CD4-positive, alpha-beta T cell treated with Interleukin-4 for 1 hour (primary cell): ENCODE measurements around the gene TEF.
A peak's percentile ranks its signal among the peaks of the same experiment; 100 is the strongest.

Experiments used
- DNase-seq, 2 donors: peaks; one replicate each; pipeline ENCODE4 v3.0.0-alpha.2; 2020 to 2022

Gene TEF

DNA sequence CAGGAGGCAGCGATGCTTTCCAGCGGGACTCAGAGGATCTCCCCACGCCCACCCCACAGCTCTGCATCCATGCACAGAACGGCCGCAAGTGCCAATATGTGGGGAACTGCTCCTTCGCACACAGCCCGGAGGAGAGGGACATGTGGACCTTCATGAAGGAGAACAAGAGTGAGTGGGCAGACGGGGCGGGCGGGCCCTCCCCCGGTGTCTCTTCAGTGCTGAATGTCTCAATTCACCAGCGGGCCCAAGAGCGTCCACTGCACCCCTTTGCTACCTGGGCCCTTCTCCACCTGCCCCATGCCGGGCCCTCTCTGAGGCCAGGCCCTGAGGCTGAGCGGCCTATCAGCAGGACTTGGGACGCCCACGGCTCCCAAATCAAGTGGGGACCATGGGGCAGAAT is 25.8 kb upstream of the TEF start:
- no peak for DNase-seq

DNA sequence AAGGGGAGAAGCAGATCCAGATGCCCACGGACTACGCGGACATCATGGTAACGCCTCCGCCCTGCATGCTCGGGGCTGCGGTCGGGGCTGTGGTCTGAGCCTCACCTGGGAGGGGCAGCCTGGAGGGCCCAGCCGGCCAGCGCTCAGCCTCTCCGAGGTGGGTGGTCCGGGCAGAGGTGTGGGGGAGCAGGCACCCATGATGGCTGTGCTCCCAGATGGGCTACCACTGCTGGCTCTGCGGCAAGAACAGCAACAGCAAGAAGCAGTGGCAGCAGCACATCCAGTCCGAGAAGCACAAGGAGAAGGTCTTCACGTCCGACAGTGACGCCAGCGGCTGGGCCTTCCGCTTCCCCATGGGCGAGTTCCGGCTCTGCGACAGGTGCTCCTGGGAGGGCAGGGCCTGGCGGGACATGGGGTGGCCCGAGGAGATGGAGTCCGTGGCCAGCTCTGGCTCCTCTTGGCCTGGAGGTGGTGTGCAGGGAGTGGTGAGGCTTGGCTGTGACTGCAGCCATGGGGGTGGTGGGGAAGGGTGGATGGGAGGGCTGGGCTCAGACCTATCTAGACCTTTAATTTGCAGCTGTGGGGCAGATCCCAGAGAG is 25.2 kb upstream of the TEF start:
- no peak for DNase-seq

DNA sequence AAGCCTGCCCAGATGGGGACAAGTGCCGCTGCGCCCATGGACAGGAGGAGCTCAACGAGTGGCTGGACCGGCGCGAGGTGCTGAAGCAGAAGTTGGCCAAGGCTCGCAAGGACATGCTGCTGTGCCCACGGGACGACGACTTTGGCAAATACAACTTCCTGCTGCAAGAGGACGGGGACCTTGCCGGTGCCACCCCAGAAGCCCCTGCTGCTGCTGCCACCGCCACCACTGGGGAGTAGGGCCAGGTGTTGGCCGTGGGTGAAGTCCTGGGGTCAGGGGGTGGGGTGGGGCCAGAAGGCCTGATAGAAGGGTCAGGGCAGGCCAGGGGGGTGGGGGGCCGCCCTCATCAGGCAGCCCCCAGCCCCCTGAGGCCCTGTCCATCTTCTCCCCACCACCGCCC is 24.6 kb upstream of the TEF start:
- no peak for DNase-seq

DNA sequence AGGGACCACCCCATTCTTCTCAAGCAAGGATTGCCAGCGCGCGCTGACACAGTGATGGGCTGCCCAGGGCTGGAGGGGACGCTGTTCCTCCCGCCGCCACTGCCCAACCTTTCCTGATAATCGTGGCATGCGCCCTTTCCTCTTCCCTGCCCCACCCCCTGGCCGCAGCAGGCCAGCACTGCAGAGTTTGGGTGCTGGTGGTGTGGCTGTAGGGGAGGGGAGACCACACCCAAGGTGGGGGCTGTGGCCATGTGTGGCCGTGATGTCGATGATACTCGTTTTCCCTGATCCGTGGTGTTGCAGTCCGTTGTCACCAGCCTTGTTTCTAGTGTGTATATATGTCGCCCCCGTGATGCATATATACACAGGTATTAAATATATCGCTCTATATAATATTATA is 22.8 kb upstream of the TEF start:
- no peak for DNase-seq

- DNase-seq, result no peak
Observed at GRCh38 chr22:41359376-41359775, 22.4 kb upstream of the TEF start.

- no peak for DNase-seq
Observed at GRCh38 chr22:41360126-41360525, 21.6 kb upstream of the TEF start.

- no peak for DNase-seq
Observed at GRCh38 chr22:41361716-41362310, 19.9 kb upstream of the TEF start.

DNA sequence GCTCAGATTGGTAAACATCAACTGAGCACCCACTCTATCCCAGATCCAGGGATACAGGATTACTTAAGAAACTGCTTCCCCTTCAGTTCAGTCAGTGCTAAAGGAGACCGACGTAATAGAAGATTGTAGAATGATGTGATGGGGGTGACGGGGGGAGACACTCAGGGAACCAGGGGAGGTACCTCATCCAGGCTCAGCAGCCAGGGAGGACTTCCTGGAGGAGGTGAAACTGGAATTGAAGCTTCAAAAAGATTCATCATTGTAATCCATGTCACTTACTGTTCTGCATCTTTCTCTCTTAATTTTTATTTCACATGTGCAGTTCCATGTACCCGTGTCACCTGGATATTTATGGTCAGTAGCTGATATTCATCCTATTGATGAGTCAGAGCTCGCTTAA is 19.1 kb upstream of the TEF start:
- DNase-seq, result no peak

- DNase-seq, result no peak
Observed at GRCh38 chr22:41364233-41364632, 17.5 kb upstream of the TEF start.

DNA sequence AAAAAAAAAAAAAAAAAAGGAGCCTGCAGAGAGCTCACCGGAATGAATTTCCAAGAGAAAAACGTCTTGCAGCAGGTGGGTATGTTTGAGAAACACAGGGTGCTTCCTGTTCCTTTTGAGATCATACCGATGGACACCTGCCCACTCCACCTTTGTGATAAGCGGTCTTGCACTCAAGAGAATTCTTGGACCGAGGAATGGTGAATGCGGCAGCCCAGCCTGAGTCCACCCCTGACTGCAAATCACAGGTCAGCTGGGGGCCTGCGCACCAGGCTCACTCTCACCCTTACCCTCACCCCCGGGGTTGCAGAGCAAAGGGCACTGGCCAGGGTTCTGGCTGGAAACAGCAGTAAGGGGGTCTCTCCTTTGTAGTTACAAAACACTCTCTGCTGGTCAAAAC is 16.8 kb upstream of the TEF start:
- no peak for DNase-seq

DNA sequence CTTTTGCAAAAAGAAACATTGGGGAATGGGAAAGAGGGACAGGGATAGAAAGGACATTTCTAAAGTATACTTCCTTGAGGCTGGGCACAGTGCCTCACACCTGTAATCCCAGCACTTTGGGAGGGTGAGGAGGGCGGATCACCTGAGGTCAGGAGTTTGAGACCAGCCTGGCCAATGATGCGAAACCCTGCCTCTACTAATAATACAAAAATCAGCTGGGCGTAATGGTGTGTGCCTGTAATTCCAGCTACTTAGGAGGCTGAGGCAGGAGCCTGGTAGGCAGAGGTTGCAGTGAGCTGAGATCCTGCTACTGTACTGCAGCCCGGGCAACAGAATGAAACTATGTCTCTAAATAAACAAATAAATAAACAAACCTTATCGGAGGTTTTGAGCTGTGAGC is 16.3 kb upstream of the TEF start:
- DNase-seq, result no peak

DNA sequence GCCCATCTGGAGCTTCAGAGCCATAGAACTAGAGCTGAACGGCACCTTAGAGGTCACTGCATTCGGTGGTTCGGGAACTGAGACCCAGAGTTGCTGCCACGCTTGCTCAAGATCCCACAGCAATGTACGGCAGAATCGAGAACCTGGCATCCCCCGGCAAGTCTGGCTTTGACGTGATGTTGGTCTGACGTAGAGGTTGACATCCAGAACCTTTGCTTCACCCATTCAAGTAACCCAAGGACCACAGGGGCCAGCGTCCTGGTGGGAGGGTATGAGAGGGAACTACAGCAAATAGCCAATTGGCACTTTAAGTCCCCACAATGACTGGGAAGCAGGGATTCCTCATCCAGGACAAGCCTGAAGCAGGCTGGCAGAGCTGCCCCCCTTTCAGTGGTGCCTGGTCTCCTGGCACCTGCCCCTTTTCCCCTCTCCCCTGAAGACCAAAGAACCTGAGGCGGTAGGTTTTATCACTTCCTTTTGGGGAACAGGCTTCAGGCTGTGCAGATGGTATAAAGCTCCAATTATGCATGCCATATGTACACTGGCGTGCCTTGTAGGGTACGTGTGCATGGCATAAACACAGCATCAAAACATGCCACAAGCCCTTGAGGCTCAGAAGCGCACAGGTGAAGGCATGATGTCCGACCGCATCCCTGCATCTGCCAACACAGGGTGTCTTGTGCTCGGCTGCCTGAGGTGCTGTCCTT is 15.3 kb upstream of the TEF start:
- DNase-seq, result no peak

GRCh38 chr22:41367039-41367679 is 14.6 kb upstream of the TEF start:
- peak in 1 of 2 donors; percentile 38 for DNase-seq

GRCh38 chr22:41367680-41368542 is 13.8 kb upstream of the TEF start:
- DNase-seq, result no peak

- no peak for DNase-seq
Observed at GRCh38 chr22:41368543-41369423, 13.0 kb upstream of the TEF start.

DNA sequence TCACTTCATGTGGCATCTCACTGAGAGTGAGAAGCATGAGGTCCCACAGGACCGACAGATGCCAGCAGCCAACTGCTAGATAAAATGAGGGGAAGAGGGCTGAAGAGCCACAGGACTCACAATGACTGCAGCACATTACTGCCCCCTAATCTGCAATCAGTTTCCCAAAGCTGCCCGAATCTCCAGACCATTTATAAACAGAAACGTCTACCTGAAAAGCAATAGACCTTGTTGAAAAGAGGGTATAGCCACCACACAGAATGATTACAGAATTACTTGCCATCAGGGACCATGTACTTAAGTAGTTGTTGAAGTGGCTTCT is 12.4 kb upstream of the TEF start:
- DNase-seq, result no peak

GRCh38 chr22:41369837-41370236 is 11.9 kb upstream of the TEF start:
- no peak for DNase-seq

DNA sequence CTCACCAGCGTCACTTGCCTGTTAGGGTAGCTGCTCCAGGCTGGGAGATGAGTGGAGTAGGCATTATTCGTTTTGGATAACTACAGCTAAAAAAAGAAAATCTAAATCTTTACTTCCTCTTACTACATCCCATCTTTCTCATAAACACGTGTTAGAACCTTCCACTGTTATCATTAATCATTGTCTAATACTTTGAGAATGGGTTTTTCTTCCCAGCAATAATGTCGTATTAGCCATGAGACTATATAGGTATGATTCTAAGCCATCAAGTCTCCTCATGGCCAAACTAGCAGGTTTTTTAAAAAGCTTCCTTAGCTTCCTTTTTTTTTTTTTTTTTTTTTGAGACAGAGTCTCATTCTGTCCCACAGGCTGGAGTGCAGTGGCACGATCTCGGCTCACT is 3.9 kb upstream of the TEF start:
- DNase-seq, result no peak

DNA sequence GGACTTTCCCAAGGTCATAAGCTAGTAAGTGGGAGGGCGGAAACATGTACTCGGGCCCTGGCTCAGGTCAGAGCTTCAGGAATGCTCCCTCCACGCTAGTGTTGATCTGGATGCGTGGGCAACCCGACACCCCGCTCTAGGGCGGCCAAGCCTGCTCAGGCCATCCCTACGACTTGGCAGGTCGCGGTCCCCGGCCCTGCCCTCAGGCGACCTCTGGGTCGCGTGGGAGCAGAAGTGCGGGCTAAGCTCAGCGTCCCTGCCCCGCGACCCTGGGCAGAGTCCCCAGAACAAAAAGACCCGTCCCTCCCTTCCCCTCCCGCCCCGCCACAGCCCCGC is 781 bp upstream of the TEF start:
- no peak for DNase-seq

DNA sequence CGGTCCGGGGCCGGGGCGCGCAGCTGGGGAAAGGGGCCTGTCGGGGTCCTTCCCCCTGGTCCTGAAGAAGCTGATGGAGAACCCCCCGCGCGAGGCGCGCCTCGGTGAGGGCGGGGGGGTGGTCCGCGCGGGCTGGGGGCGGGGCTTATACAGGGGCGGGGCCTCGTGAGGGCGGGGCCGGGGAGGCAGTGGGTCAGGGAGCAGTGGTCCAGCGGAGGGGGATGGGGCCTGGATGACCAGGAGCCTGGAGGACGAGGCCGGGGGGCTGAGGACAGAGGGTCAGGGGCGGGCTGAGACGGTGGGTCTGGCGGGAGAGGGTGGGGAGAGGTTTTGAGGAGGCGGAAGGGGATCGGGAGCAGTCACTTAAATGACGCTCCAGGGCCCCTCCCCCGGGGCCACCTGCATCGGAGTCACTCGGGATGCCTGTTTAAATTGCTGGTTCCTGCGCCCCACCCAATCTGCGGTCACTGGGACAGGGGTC is 396 bp downstream of the TEF start:
- peak; percentile 50 to 75 for DNase-seq

DNA sequence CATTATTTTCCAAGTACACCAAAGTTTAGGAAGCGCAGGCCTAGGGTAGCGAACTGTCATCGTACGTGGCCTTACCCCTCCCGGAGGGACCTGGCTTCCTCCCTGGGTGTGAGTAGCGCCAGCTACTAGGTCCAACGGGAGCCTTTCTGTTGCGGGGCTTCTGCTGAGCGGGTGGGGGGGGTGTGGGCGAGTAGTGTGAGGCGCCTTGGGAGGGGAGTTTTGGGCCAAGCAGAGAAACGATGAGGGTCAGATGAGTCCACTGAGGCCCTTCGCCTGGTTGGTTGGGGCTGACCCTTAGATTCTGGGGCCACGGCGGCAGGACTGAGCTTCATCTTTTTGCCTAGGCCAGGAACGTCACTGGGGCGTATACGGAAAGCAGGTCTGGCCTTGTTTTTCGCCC is 868 bp downstream of the TEF start:
- DNase-seq, result no peak

- DNase-seq, result no peak
Observed at GRCh38 chr22:41383085-41383484, 1.3 kb downstream of the TEF start.
